Nephron progenitor cell (in vitro differentiated cells): ENCODE data around the gene FHL1.
"Not testable (repeated sequence)": the region's sequence is repeated elsewhere in the genome, so short reads cannot be mapped to it uniquely, and the experiment has no call there.

Experiments
- DNase-seq: peaks from one replicate; pipeline ENCODE4 v3.0.0; 2021
- H3K27ac Mint-ChIP-seq: 2 replicates; pipeline ENCODE4 v1.8.0; 2021; ENCODE audit warnings: mild to moderate bottlenecking, moderate library complexity, mixed read lengths
- H3K27me3 Mint-ChIP-seq: 2 replicates; pipeline ENCODE4 v1.8.0; 2021; ENCODE audit warnings: mild to moderate bottlenecking, low read depth, mixed read lengths; ENCODE audit not compliant: poor library complexity
- H3K36me3 Mint-ChIP-seq: 2 replicates; pipeline ENCODE4 v1.8.0; 2021; ENCODE audit warnings: low read depth, mixed read lengths
- H3K4me1 Mint-ChIP-seq: 2 replicates; pipeline ENCODE4 v1.8.0; 2021; ENCODE audit warnings: mixed read lengths
- H3K4me3 Mint-ChIP-seq: 2 replicates; pipeline ENCODE4 v1.8.0; 2021; ENCODE audit warnings: mild to moderate bottlenecking, moderate library complexity, mixed read lengths
- H3K9me3 Mint-ChIP-seq: 2 replicates; pipeline ENCODE4 v1.8.0; 2021; ENCODE audit warnings: mild to moderate bottlenecking, moderate library complexity, mixed read lengths
- TF ChIP-seq, protein P1 (sequence below): fragments of 200-600 bp; sonication (generic); IDR thresholded peaks from 2 replicates; pipeline ENCODE4 v1.5.0; 2021; ENCODE audit warnings: antibody characterized with exemption

The FHL1 gene

DNA sequence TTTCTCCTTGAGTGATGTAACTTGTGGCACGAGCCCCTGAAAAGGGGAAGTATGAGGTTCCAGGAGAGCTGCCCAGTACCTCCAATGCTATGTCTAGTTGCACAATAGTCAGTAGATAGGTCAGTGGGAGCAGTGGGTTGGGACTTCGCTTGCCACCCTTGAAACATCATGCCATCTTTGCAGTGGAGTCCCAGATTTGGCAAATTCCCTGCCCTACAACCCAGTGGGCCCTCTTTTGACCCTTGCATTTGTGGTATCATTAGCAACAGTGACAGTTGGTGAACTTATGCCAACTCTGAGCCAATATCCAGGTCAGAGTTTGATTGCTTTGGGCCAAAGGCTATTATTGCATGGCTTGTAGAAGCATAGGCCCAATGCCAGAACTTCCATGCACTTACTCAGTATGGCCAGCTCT is 12.3 kb downstream of the FHL1 start:
- no peak overlapping the region for H3K4me3 Mint-ChIP-seq
- H3K4me1 Mint-ChIP-seq = no peaks in the 10 kb centered on the region
- no peak overlapping the region for H3K27ac Mint-ChIP-seq
- TF ChIP-seq, protein P1, sequence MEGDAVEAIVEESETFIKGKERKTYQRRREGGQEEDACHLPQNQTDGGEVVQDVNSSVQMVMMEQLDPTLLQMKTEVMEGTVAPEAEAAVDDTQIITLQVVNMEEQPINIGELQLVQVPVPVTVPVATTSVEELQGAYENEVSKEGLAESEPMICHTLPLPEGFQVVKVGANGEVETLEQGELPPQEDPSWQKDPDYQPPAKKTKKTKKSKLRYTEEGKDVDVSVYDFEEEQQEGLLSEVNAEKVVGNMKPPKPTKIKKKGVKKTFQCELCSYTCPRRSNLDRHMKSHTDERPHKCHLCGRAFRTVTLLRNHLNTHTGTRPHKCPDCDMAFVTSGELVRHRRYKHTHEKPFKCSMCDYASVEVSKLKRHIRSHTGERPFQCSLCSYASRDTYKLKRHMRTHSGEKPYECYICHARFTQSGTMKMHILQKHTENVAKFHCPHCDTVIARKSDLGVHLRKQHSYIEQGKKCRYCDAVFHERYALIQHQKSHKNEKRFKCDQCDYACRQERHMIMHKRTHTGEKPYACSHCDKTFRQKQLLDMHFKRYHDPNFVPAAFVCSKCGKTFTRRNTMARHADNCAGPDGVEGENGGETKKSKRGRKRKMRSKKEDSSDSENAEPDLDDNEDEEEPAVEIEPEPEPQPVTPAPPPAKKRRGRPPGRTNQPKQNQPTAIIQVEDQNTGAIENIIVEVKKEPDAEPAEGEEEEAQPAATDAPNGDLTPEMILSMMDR = no peak
- H3K36me3 Mint-ChIP-seq = peaks cover 4% of the 10 kb centered on the region
- peaks cover 44% of the 10 kb centered on the region for H3K9me3 Mint-ChIP-seq
- H3K27me3 Mint-ChIP-seq = no peaks in the 10 kb centered on the region
- DNase-seq = no peak

DNA sequence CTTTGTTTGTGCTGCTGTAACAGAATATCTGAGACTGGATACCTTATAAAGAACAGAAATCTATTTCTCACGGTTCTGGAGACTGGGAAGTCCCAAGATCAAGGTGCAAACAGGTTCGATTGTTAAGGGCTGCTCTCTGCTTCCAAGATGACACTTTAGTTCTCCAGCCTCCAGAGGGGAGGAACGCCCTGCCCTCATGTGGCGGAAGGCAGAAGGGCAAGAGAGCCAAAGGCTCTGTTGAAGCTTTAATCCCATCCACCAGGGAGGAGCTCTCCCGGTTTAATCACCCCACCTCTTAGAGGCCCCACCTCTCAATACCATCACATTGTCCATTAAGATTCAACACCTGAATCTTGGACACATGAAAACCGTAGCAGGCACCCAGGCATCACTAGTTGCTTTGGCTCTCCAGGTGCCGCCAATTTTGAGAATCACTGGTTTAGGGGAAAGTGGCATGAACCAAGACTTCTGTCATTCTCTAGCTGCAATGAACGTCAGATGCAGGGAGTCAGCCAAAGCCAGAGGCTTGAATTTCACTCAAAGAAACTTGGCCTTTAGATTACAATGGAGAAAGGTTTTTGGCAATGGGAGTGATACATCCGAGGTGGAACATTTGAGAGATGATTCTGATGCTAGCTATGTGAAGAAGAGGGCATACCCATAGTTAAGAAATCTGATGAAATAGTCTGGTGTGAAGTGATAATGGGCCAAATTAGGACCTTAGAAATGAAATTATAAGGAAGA is 15.7 kb downstream of the FHL1 start:
- Mint-ChIP-seq H3K27ac (no peak overlapping the region), H3K27me3 (no peaks in the 10 kb centered on the region), H3K36me3 (peaks cover 4% of the 10 kb centered on the region), H3K4me1 (peaks cover 12% of the 10 kb centered on the region), H3K4me3 (no peak overlapping the region), H3K9me3 (peaks cover 62% of the 10 kb centered on the region)
- DNase-seq = peak; percentile 37
- TF ChIP-seq, protein P1 = peak; percentile 38

DNA sequence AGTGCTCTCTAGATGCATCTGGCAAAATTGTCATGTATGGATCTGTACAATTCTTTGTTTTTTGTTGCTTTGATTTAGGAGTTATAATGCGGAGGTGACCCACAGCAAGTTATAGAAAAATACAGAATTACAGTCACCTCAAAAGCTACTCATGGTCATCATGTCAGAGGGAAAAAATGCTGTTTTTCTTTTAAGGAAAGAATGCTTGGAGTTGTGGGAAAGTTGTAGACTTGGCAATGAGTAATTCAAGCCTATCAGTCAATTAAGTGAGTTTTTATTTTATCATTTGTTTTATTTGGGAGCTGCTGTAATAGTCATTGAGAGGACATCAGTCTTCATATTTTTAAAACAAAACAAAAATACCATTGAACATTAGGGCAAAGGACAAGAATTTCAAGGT is 16.4 kb downstream of the FHL1 start:
- TF ChIP-seq, protein P1 = no peak
- H3K4me1 Mint-ChIP-seq = peaks cover 15% of the 10 kb centered on the region
- no peak for DNase-seq
- peaks cover 61% of the 10 kb centered on the region for H3K9me3 Mint-ChIP-seq
- peaks cover 4% of the 10 kb centered on the region for H3K36me3 Mint-ChIP-seq
- no peaks in the 10 kb centered on the region for H3K27me3 Mint-ChIP-seq
- H3K27ac Mint-ChIP-seq = no peak overlapping the region
- no peak overlapping the region for H3K4me3 Mint-ChIP-seq

DNA sequence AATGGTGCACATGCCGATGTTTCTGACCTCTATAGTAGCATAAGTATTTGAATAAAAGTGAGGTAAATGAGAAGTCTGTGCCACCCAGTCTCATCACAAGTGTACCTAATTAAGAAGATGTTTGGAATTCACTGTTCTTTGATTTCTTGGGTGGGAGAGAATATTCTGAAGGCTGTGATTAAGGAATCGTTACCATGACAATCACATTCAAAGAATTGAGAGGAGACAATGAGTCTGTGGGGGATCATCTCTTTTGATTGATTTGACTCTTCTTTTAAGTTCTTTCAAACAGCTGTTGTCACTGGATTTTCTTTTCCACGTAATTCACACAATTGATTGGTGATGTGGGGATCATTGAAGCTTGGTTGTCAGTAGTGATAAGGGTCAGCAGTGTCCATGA is 18.1 kb downstream of the FHL1 start:
- Mint-ChIP-seq H3K4me1 (peaks cover 24% of the 10 kb centered on the region), H3K27me3 (no peaks in the 10 kb centered on the region), H3K9me3 (peaks cover 58% of the 10 kb centered on the region), H3K27ac (no peak overlapping the region), H3K36me3 (peaks cover 4% of the 10 kb centered on the region), H3K4me3 (no peak overlapping the region)
- TF ChIP-seq, protein P1 = no peak
- DNase-seq = no peak

DNA sequence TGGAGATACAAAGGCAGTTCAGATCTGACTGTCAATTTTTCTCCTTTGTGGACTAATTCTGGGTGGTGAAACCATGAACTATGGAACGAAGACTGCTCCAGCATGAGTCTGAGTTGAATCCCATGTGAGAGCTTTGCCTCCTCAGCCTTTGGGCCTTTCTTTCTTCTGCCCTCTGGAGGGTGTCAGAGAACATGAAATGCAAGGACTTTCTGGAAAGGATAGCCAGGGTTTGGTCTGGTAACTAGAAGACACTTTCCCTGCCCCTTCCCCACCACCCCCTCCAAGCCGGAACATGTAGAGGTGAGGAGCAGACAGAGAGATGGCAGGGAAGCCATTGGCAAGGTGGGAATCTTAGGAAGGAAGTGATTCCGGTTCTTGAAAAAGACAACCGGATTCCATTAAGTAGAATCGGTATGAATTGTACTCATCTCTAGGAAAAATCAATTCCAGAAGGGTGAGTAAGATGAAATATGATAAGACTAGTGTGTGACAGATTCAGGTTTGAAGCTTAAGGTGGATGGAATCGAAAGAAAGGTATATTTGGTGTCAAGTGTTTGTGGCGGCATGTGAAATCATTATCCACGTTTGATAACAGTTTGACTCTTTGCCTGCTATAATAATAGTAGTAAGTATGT is 19.0 kb downstream of the FHL1 start:
- peaks cover 4% of the 10 kb centered on the region for H3K36me3 Mint-ChIP-seq
- H3K4me3 Mint-ChIP-seq = no peak overlapping the region
- peaks cover 24% of the 10 kb centered on the region for H3K4me1 Mint-ChIP-seq
- no peak overlapping the region for H3K27ac Mint-ChIP-seq
- TF ChIP-seq, protein P1 = no peak
- no peak for DNase-seq
- peaks cover 59% of the 10 kb centered on the region for H3K9me3 Mint-ChIP-seq
- H3K27me3 Mint-ChIP-seq = no peaks in the 10 kb centered on the region

DNA sequence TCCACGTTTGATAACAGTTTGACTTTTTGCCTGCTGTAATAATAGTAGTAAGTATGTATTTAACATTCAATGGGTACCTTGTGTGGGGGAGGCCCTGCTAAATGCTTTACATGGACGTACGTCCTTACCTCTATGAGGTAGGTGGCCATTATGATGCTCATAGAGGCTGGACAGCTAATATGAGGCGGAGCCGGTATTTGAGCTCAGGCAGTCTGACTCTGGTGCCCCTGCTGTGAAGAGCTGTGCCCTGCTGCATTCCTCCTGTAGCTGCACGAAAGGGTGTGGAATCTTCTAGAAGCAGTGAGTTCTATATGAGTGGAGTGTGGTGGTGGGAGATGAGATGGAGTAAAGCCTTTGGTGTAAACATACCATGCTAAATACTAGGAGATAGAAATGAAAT is 20.7 kb downstream of the FHL1 start:
- DNase-seq, H3K27me3 Mint-ChIP-seq, H3K4me3 Mint-ChIP-seq, H3K36me3 Mint-ChIP-seq, H3K27ac Mint-ChIP-seq: not testable (repeated sequence)
- Mint-ChIP-seq H3K4me1 (peaks cover 24% of the 10 kb centered on the region), H3K9me3 (peaks cover 52% of the 10 kb centered on the region)
